Neural cell (in vitro differentiated cells): Measurements from ENCODE around the gene SLC66A1.

ENCODE experiments used
- EP300 ChIP-seq: fragments of 450-650 bp; conservative IDR thresholded peaks from 2 replicates; pipeline ENCODE4 v1.6.1; 2014; ENCODE audit warnings: antibody characterized with exemption, mild to moderate bottlenecking, moderate library complexity; ENCODE audit not compliant: poor library complexity, severe bottlenecking
- EZH2 ChIP-seq: fragments of 200-600, 300-800 bp; shearing (Covaris generic), sonication (generic); IDR thresholded peaks from 2 replicates; pipeline ENCODE4 v1.6.1; 2014; ENCODE audit warnings: antibody characterized with exemption, low read length, borderline replicate concordance, mild to moderate bottlenecking; ENCODE audit not compliant: insufficient read depth, poor library complexity, severe bottlenecking
- MXI1 ChIP-seq: fragments of 450-650 bp; conservative IDR thresholded peaks from 2 replicates; pipeline ENCODE4 v1.6.1; 2014; ENCODE audit warnings: antibody characterized with exemption, mild to moderate bottlenecking; ENCODE audit not compliant: poor library complexity, severe bottlenecking
- POLR2AphosphoS5 ChIP-seq: IDR thresholded peaks from 2 replicates; pipeline ENCODE4 v1.6.1; 2012
- RAD21 ChIP-seq: fragments of 450-650 bp; conservative IDR thresholded peaks from 2 replicates; pipeline ENCODE4 v1.6.1; 2014; ENCODE audit warnings: antibody characterized with exemption, mild to moderate bottlenecking, moderate library complexity
- SMC3 ChIP-seq: fragments of 450-650 bp; conservative IDR thresholded peaks from 2 replicates; pipeline ENCODE4 v1.6.1; 2014; ENCODE audit warnings: antibody characterized with exemption, mild to moderate bottlenecking, moderate library complexity; ENCODE audit not compliant: poor library complexity
- TAF1 ChIP-seq: IDR thresholded peaks from 2 replicates; pipeline ENCODE4 v1.6.1; 2012; ENCODE audit warnings: low read depth
- TF ChIP-seq, protein P1 (sequence below): fragments of 450-650 bp; IDR thresholded peaks from 2 replicates; pipeline ENCODE4 v1.5.1; 2014; ENCODE audit warnings: antibody characterized with exemption, mild to moderate bottlenecking, moderate library complexity; ENCODE audit not compliant: poor library complexity, severe bottlenecking
- TF ChIP-seq, protein P2 (sequence below): IDR thresholded peaks from 2 replicates; pipeline ENCODE4 v1.6.1; 2012; ENCODE audit warnings: borderline replicate concordance

DNA sequence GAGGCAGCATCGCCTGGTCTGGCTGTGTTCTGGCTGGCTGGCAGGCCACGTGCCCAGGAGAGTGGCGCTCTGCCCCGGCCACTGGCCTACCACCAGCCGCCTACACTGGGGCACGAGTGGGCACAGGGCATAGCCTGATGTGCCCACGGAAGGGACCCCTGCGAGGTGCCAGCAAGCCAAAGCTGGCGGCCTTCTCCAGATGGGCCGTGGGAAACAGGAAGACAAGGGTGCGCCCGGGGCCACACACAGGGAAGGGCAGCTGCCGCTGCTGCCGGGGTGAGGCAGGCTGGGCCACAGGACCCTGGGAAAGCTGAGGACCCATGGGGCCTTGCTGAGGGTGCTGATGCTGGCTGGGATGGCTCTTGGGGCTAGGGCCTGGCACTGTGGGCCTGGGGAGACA lies 40.7 kb downstream of the SLC66A1 start:
- no peak for TF ChIP-seq EZH2
- TF ChIP-seq, protein P1, sequence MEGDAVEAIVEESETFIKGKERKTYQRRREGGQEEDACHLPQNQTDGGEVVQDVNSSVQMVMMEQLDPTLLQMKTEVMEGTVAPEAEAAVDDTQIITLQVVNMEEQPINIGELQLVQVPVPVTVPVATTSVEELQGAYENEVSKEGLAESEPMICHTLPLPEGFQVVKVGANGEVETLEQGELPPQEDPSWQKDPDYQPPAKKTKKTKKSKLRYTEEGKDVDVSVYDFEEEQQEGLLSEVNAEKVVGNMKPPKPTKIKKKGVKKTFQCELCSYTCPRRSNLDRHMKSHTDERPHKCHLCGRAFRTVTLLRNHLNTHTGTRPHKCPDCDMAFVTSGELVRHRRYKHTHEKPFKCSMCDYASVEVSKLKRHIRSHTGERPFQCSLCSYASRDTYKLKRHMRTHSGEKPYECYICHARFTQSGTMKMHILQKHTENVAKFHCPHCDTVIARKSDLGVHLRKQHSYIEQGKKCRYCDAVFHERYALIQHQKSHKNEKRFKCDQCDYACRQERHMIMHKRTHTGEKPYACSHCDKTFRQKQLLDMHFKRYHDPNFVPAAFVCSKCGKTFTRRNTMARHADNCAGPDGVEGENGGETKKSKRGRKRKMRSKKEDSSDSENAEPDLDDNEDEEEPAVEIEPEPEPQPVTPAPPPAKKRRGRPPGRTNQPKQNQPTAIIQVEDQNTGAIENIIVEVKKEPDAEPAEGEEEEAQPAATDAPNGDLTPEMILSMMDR: no peak
- TF ChIP-seq POLR2AphosphoS5: no peak
- TF ChIP-seq RAD21: no peak
- TF ChIP-seq EP300: no peak
- TF ChIP-seq SMC3: no peak
- no peak for TF ChIP-seq MXI1
- no peak for TF ChIP-seq TAF1
- TF ChIP-seq, protein P2, sequence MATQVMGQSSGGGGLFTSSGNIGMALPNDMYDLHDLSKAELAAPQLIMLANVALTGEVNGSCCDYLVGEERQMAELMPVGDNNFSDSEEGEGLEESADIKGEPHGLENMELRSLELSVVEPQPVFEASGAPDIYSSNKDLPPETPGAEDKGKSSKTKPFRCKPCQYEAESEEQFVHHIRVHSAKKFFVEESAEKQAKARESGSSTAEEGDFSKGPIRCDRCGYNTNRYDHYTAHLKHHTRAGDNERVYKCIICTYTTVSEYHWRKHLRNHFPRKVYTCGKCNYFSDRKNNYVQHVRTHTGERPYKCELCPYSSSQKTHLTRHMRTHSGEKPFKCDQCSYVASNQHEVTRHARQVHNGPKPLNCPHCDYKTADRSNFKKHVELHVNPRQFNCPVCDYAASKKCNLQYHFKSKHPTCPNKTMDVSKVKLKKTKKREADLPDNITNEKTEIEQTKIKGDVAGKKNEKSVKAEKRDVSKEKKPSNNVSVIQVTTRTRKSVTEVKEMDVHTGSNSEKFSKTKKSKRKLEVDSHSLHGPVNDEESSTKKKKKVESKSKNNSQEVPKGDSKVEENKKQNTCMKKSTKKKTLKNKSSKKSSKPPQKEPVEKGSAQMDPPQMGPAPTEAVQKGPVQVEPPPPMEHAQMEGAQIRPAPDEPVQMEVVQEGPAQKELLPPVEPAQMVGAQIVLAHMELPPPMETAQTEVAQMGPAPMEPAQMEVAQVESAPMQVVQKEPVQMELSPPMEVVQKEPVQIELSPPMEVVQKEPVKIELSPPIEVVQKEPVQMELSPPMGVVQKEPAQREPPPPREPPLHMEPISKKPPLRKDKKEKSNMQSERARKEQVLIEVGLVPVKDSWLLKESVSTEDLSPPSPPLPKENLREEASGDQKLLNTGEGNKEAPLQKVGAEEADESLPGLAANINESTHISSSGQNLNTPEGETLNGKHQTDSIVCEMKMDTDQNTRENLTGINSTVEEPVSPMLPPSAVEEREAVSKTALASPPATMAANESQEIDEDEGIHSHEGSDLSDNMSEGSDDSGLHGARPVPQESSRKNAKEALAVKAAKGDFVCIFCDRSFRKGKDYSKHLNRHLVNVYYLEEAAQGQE: no peak
